Keratinocyte (primary cell): ENCODE results near the gene TMEM237.

Source experiments
- EZH2 ChIP-seq: IDR thresholded peaks from one replicate; pipeline ENCODE4 v1.6.1; 2012; ENCODE audit warnings: inconsistent platforms, mild to moderate bottlenecking, low read length, moderate library complexity
- TF ChIP-seq, protein P1 (sequence below), 3 experiments: IDR thresholded peaks in 1 of 3; conservative IDR thresholded peaks in 1 of 3; optimal IDR thresholded peaks in 1 of 3; 2 replicates in 2 of 3; 3 replicates in 1 of 3; pipeline versions ENCODE3 to v1.5.1; 2011; ENCODE audit warnings: low read length in 3 of 3, mild to moderate bottlenecking in 3 of 3, moderate library complexity in 2 of 3, control low read depth in 1 of 3, inconsistent platforms in 1 of 3; ENCODE audit not compliant: insufficient read depth in 2 of 3; ENCODE audit errors: extremely low read depth in 1 of 3

DNA sequence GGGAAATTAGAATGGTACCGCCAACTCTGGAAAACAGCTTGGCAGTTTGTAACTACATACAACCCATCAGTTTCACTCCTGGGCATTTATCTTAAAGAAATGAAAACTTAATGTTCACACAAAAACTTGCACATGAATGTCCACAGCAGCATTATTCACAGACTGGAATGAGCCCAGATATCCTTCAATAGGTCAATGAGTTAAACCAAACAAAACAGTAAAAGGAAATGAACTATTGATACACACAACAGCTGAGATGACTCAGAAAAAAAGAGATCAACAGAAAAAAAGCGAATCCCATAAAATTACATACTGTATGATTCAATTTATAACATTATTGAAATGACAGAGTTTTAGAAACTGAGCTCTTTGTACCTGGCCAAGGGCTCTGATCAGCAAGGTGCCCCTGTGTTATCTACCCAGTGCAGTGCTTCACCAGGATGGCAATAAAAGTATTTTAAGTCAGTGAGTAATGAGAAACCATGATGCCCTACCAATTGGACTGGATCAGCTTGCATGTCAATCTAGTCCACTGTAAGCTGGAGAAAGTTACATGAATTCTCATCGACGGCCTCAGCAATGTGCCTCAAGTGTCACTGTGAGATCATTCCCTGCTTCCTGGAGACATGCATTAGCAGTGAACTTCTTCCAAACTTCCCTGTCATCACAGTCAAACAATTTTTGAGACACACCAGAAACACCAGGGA is 21.9 kb downstream of the TMEM237 start:
- TF ChIP-seq, protein P1, sequence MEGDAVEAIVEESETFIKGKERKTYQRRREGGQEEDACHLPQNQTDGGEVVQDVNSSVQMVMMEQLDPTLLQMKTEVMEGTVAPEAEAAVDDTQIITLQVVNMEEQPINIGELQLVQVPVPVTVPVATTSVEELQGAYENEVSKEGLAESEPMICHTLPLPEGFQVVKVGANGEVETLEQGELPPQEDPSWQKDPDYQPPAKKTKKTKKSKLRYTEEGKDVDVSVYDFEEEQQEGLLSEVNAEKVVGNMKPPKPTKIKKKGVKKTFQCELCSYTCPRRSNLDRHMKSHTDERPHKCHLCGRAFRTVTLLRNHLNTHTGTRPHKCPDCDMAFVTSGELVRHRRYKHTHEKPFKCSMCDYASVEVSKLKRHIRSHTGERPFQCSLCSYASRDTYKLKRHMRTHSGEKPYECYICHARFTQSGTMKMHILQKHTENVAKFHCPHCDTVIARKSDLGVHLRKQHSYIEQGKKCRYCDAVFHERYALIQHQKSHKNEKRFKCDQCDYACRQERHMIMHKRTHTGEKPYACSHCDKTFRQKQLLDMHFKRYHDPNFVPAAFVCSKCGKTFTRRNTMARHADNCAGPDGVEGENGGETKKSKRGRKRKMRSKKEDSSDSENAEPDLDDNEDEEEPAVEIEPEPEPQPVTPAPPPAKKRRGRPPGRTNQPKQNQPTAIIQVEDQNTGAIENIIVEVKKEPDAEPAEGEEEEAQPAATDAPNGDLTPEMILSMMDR (optimal IDR thresholded peaks at IDR 0.05 in 1 of 3, IDR thresholded peaks at IDR 0.05 in 1 of 3, conservative IDR thresholded peaks at IDR 0.05 in 1 of 3; ENCODE audit: extremely low read depth in 1 of 3, insufficient read depth in 2 of 3, low read length in 3 of 3), result no peak
- TF ChIP-seq EZH2, result no peak
